C4-2B (cell line): Measurements from ENCODE around the gene PRIMPOL.
"Not testable (repeated sequence)": the region's sequence is repeated elsewhere in the genome, so short reads cannot be mapped to it uniquely, and the experiment has no call there.

Source experiments
- CTCF ChIP-seq: fragments of 450-650 bp; conservative IDR thresholded peaks from 2 replicates; pipeline ENCODE4 v1.5.1; 2017; ENCODE audit warnings: mild to moderate bottlenecking
- ZFX ChIP-seq: fragments of 450-650 bp; IDR thresholded peaks from 2 replicates; pipeline ENCODE4 v1.6.1; 2017

DNA sequence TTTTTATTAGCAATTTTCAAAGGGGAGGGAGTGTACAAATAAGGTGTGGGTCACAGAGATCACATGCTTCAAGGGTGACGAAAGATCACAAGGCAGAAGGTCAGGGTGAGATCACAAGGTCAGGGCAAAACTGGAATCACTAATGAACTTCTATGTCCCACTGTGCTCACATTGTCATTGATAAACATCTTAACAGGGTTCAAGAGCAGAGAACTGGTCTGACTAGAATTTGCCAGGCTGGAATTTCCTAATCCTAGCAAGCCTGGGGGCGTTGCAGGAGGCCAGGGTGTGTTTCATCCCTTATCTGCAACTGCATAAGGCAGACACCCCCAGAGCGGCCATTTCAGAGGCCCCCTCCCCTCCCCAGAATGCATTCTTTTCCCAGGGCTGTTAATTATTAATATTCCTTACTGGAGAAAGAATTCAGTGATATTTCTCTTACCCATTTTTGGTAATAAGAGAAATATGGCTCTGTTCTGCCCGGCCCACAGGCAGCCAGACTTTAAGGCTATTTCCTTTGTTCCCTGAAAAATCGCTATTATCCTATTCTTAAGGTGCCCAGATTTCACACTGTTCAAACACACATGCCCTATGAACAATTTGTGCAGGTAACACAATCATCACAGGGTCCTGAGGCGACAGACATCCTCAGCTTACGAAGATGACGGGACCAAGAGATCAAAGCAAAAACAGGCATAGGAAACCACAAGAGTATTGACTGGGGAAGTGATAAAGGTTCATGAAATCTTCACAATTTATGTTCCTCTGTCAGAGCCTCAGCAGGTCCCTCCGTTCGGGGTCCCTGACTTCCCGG lies 23.5 kb upstream of the PRIMPOL start:
- TF ChIP-seq CTCF, ZFX: not testable (repeated sequence)
